ENCODE measurements around the gene GSX2.
A peak's percentile ranks its signal among the peaks of the same experiment; 100 is the strongest.

GSX2 gene

DNA sequence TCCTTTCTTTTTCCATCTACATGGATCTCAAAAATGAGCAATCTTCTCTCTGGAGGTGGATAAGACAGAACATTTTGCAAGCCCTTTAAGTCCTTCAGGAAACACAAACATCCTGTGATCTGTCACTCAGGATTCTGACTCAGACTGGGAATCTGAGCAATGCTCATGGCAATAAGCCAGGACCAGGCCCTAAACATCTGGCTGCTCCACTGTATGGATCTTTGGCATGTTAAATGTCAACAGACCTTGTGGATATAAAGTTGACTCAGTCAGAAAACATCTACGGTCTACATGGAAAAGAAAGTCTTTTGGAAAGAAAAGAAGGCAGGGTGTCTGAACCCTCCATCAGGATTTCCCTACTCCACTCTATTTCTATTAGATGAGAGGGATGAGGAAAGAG lies 17.8 kb upstream of the GSX2 start:
- no peak for DNase-seq

DNA sequence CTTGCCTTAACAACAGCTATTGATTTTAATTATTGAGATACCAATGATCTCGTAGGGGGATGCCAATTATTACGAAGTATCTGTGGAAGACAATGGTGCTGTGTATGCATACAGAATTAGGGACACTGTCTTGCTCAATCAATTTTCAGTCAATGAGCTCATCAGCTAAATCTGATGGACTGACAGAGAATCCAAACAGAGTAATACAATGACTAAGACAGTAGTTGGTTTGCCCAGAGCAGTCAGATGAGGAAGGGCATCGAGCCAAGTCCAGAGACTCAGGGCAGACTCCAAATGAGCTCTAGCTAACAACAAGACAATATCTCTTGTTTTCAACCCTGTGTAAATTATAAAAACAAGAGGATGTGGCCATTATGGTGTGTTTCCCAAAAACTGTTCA lies 14.7 kb upstream of the GSX2 start:
- DNase-seq = no peak

GRCh38 chr4:54089875-54090274 lies 10.1 kb upstream of the GSX2 start:
- no peak for DNase-seq

DNA sequence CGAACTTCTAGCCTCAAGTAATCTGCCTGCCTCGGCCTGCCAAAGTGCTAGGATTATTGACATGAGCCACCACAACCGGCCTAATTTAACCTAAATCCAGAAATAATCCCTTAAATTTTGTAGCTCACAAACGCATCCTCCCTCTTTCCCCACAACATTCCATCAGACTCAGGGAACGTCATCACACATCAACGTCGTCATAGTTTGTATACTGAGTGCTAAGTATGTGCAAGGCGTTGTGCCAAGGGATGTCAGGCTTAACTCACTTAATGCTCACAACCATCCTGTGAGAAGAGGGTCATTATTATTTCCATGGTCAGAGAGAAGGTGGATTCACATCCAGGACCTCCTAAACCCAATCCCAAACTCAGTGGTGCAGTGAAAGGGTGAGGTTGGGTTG lies 9.6 kb upstream of the GSX2 start:
- no peak for DNase-seq

GRCh38 chr4:54090804-54091623 lies 8.9 kb upstream of the GSX2 start:
- no peak for DNase-seq

GRCh38 chr4:54091637-54092404 lies 8.1 kb upstream of the GSX2 start:
- peak; percentile 61 for DNase-seq

GRCh38 chr4:54092405-54093323 lies 7.3 kb upstream of the GSX2 start:
- no peak for DNase-seq

DNA sequence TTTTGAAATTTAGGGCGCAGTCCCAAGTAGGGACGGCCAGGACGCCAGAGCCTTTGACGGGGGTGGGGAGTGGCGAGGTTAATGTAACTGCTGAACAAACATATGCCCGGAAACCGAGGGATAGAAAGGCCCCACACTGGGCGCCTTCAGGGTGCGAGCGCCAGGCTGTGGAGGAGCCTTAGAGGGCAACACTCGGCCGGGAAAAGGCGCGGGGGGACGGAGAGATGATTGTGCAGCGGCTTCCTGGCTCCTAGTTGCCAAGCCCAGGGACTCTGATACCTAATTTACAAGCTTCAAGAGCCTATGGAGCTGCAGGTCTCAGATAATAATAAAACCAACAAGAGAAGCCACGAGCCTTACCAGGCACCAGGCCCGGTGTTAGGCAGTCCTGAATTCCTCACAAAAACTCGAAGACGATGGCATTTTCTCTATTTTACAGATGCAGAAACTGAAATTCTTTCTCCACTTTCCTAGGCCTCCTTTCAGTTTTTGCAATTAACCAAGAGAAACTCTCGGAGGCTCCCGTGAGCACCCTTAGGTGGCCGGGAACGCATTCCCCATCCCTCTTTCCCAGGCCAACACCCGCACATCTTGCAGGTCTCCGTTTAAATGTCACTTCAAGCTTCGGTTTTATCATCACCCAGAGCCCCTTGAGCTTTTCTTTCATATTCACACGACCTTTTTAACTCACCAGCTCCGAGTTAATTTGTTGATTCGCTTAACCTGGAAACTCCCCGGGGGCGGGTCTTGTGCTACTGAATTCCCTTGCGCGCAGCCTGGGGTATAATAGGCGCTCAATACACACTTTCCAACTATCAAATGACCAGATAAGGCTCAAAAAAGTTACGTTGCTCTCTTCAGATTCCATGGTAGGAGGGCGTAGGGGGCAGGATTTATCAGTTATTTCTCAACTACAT lies 6.4 kb upstream of the GSX2 start:
- DNase-seq = no peak

GRCh38 chr4:54094451-54094850 lies 5.5 kb upstream of the GSX2 start:
- no peak for DNase-seq

DNA sequence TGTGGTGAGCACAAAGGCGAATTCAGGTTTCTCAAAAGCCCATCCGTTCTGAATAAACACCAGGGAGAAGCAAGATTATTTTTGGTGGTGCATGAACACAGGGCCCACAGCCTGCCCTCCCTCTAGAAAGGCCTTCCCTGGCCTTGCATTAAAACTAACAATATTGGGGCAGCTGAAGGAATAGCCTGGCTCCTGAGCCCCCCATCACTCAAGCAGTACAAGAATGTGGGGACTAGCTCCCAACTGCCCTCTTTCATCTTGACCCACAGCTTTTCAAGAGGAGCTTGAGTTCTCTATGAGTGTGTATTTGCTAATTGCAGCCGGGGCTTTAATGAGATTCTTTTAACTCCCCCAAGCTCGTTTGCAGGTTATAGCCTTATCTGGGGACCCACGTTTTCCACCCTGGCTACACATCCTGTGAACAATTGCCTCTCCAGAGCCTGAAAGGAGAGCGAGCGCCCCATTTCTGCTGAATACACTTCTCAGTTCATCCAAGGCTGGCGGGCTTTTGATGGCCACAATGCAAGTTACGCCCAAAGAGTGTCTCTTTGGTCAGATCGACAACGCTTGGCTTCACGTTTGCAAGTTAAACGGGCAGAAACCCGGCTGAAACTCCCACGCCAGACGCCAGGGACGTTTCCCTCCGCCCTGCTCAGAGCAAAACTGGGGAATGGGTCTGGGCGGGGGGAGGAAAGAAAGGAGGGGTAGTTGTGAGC lies 4.7 kb upstream of the GSX2 start:
- no peak for DNase-seq

GRCh38 chr4:54096295-54096962 lies 3.5 kb upstream of the GSX2 start:
- DNase-seq = no peak

GRCh38 chr4:54097152-54097551 lies 2.8 kb upstream of the GSX2 start:
- DNase-seq = no peak

DNA sequence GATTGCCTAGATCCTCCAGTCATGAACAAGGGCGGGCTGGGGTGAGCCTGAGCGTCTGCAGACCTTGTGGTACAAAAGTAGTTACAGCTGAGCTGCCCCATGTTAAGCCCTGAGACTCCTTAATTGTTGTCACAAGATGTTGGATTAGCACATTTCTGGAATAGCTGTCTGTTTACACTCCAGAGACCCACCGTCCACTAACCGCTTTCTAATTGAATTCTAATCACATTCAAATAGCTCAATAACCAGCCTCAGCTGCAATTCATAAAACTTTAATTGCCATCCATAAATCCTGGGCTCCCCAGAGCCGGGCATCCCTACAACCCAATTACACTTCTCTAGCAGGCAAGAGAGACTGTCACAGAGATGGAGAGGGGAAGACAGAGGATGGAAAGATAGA lies 1.6 kb upstream of the GSX2 start:
- DNase-seq = no peak

DNA sequence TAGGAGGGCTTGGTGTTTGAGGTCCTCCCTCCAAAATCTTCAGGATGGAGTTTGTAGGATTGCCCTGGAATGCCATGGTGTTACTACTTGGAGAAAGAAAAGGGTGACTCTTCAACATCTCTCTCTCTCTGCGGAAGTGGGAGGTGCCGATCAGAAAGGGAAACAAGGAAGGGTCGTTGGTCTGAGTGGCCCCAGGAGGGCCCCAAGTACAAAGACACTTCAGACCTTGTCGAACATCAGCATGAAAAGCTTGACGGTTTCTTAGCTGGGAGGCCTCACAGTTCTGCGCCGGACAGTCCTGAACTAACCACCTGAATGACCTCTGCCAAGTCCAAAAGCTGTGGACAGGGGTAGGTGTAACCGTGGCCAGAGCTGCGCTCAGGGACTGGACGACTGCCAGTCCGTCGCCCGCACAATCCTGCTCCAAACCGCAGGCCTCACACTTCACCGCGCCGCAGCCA lies 646 bp upstream of the GSX2 start:
- no peak for DNase-seq

DNA sequence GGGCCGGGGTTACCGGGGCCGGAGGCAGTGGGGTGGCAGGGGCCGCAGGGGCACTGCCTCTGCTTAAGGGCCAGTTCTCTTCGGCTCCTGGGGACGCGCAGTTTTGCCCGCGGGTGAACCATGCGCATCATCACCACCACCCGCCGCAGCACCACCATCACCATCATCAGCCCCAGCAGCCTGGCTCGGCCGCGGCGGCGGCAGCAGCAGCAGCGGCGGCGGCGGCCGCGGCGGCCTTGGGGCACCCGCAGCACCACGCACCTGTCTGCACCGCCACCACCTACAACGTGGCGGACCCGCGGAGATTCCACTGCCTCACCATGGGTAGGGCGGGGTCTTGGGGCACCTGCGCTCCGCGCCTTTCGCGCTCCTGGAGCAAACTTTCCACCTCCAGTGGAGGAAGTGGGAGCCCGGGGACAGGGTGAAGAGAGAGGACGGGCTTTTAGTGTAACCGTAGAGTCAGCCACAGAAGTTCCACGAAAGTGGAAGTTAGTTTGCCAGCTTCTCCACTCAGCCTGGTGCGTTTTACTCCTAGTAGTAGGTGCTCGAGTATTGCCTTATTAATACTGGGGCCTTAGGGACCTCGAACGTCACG lies 729 bp downstream of the GSX2 start:
- no peak for DNase-seq

GRCh38 chr4:54101190-54102041 lies 1.5 kb downstream of the GSX2 start:
- DNase-seq = no peak

- DNase-seq = no peak
Measured at GRCh38 chr4:54102531-54103106, 2.7 kb downstream of the GSX2 start.

- no peak for DNase-seq
Measured at GRCh38 chr4:54103190-54103574, 3.2 kb downstream of the GSX2 start.

DNA sequence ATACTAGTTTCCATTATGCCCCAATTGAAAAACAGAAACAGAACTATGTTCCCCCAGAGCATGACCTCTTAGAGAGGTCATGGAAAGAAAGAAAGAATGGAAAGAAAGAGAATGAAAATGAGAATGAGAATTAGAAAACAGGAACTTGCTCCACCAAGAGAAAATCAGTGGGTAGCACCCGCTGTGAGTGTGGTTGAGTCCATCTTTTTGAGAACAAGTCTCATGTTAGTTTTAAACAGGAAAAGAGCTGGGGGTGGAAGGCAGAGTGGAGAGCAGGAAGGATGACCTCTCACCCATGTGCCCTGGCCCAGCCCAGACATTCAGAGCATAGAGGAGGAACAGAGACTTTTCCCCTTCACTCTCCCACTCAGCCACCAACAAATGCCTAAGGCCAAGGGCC lies 4.9 kb downstream of the GSX2 start:
- DNase-seq = no peak

Data from T-helper 9 cell (primary cell).